OCI-LY3 (cell line): Measurements from ENCODE around the gene HIVEP2.

Source experiments
- H2AFZ ChIP-seq: fragments of 200-600, 300-600 bp; shearing (Covaris generic); 2 replicates; pipeline ENCODE4 v1.6.0; 2014; ENCODE audit warnings: antibody characterized with exemption, low read depth, low read length
- H3K27ac ChIP-seq: fragments of 200-600, 300-600 bp; sonication (generic); 2 replicates; pipeline ENCODE4 v1.5.1; 2014; ENCODE audit warnings: mild to moderate bottlenecking, low read length, moderate library complexity, mixed read lengths
- H3K27me3 ChIP-seq: fragments of 200-600, 300-600 bp; sonication (generic); 2 replicates; pipeline ENCODE4 v1.6.1; 2014; ENCODE audit warnings: low read depth, low read length, mixed read lengths
- H3K36me3 ChIP-seq: fragments of 200-600, 300-600 bp; sonication (generic); replicated peaks from 2 replicates; pipeline ENCODE3; 2014; ENCODE audit warnings: low read depth, low read length, mixed read lengths
- H3K4me1 ChIP-seq: fragments of 300-600, 200-600 bp; sonication (generic); 2 replicates; pipeline ENCODE4 v1.6.1; 2014; ENCODE audit warnings: low read length, mixed read lengths
- H3K4me2 ChIP-seq: fragments of 200-600, 300-600 bp; sonication (generic); 2 replicates; pipeline ENCODE4 v1.6.1; 2014; ENCODE audit warnings: low read length, mixed read lengths
- H3K4me3 ChIP-seq: fragments of 300-600, 200-600 bp; sonication (generic); 2 replicates; pipeline ENCODE4 v1.5.1; 2014; ENCODE audit warnings: antibody characterized with exemption, mild to moderate bottlenecking, low read length, moderate library complexity
- H3K79me2 ChIP-seq: fragments of 300-600, 200-600 bp; shearing (Covaris generic); 2 replicates; pipeline ENCODE4 v1.6.1; 2014; ENCODE audit warnings: mild to moderate bottlenecking, low read length, mixed read lengths
- H3K9ac ChIP-seq: fragments of 300-600, 200-600 bp; shearing (Covaris generic); 2 replicates; pipeline ENCODE4 v1.6.0; 2014; ENCODE audit warnings: mild to moderate bottlenecking, low read length, moderate library complexity
- H3K9me3 ChIP-seq: fragments of 200-600, 300-600 bp; shearing (Covaris generic); 2 replicates; pipeline ENCODE4 v1.6.1; 2014; ENCODE audit warnings: low read length, mixed read lengths; ENCODE audit not compliant: insufficient read depth
- H4K20me1 ChIP-seq: fragments of 200-600, 300-600 bp; sonication (generic); 2 replicates; pipeline ENCODE4 v1.6.1; 2016; ENCODE audit warnings: low read length, mixed read lengths; ENCODE audit not compliant: insufficient read depth
- EZH2phosphoT487 ChIP-seq: fragments of 200-600 bp; shearing (Covaris generic); IDR thresholded peaks from 2 replicates; pipeline ENCODE4 v1.6.1; 2018; ENCODE audit warnings: antibody characterized with exemption, mixed run types, low read depth
- TF ChIP-seq, protein P1 (sequence below): fragments of 200-600, 300-600 bp; sonication (generic); IDR thresholded peaks from 2 replicates; pipeline ENCODE4 v1.5.1; 2014; ENCODE audit warnings: antibody characterized with exemption, low read length, low read depth

Gene HIVEP2

DNA sequence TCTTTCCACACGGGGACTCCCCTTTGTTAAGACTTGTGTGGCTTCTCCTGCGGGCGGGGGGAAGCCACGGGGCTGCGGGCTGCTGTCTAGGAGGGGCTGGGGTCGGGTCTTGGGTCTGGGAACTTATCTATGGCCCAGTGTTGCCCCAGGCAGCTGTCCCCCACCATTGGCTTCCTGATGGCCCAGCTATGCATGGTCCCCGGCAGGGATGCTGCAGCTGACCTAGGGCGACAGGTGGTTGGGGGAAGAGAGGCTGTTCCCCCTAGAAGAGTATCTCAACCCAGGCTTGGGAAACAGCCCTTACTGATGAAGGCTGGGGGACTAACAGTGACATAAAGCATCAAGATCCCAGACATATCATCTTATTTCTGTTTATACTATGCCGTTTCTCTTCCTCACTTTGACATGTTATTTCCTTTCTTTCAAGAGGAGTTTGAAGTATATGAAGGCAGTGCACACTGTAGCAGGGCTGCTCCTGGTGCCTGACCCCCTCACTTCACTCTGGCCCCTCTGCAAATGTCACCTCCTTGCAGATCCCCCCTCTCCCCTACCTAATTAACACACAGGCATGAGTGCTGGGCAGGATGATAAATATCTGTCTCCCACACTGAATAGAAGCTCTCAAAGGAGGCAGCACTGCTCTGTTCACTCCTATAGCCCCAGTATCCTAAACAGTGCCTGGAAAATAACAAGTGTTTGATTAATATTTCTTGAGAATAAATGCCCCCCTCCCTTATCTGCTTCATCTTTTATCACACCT is 87.0 kb downstream of the HIVEP2 start:
- peak overlapping the region; percentile 70 for H3K4me3 ChIP-seq
- no peaks in the 10 kb centered on the region for H3K36me3 ChIP-seq
- no peak overlapping the region for H3K9ac ChIP-seq
- H3K79me2 ChIP-seq, result peaks cover 3% of the 10 kb centered on the region; the same call in 1 of the 2 replicates
- peaks cover 30% of the 10 kb centered on the region for H3K4me1 ChIP-seq
- H2AFZ ChIP-seq, result no peak overlapping the region
- no peaks in the 10 kb centered on the region for H3K27me3 ChIP-seq
- peak overlapping the region; percentile 85 for H3K4me2 ChIP-seq
- peaks cover 10% of the 10 kb centered on the region; the same call in 1 of the 2 replicates for H4K20me1 ChIP-seq
- no peaks in the 10 kb centered on the region for H3K9me3 ChIP-seq
- TF ChIP-seq, protein P1, sequence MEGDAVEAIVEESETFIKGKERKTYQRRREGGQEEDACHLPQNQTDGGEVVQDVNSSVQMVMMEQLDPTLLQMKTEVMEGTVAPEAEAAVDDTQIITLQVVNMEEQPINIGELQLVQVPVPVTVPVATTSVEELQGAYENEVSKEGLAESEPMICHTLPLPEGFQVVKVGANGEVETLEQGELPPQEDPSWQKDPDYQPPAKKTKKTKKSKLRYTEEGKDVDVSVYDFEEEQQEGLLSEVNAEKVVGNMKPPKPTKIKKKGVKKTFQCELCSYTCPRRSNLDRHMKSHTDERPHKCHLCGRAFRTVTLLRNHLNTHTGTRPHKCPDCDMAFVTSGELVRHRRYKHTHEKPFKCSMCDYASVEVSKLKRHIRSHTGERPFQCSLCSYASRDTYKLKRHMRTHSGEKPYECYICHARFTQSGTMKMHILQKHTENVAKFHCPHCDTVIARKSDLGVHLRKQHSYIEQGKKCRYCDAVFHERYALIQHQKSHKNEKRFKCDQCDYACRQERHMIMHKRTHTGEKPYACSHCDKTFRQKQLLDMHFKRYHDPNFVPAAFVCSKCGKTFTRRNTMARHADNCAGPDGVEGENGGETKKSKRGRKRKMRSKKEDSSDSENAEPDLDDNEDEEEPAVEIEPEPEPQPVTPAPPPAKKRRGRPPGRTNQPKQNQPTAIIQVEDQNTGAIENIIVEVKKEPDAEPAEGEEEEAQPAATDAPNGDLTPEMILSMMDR, result no peak
- TF ChIP-seq EZH2phosphoT487, result no peak
- no peak overlapping the region for H3K27ac ChIP-seq

DNA sequence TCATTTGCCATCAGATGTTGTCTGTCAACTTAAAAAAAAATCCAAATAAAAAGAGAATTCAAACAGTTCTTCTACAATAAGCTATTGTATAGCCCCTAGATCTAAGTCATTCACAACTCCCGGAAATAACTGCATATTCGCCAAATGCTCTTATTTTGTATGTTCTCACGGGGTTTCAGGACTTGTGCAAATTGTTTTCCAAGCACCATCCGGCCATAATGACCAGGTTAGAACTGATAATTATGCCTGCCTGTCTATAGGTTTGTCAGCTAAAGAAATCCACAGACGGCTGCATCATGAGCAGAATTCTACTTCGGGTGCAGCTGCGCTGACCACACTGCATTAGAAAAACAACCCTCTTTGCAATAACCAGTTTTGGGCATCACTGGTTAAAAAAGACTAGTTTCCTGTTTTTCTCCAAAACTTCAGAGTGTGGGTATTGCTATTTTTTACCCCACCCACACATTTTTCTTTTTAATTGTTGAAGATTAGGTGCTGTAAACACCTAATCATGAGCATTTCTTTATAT is 87.7 kb downstream of the HIVEP2 start:
- Histone ChIP-seq H3K27ac (no peak overlapping the region), H3K9me3 (no peaks in the 10 kb centered on the region), H4K20me1 (peaks cover 10% of the 10 kb centered on the region; the same call in 1 of the 2 replicates), H3K4me3 (peak overlapping the region; percentile 70), H2AFZ (no peak overlapping the region), H3K4me1 (peaks cover 30% of the 10 kb centered on the region), H3K27me3 (no peaks in the 10 kb centered on the region), H3K9ac (no peak overlapping the region), H3K79me2 (peaks cover 3% of the 10 kb centered on the region; the same call in 1 of the 2 replicates), H3K36me3 (no peaks in the 10 kb centered on the region), H3K4me2 (peak overlapping the region; percentile 85)
- TF ChIP-seq EZH2phosphoT487, result no peak
- TF ChIP-seq, protein P1, result no peak

DNA sequence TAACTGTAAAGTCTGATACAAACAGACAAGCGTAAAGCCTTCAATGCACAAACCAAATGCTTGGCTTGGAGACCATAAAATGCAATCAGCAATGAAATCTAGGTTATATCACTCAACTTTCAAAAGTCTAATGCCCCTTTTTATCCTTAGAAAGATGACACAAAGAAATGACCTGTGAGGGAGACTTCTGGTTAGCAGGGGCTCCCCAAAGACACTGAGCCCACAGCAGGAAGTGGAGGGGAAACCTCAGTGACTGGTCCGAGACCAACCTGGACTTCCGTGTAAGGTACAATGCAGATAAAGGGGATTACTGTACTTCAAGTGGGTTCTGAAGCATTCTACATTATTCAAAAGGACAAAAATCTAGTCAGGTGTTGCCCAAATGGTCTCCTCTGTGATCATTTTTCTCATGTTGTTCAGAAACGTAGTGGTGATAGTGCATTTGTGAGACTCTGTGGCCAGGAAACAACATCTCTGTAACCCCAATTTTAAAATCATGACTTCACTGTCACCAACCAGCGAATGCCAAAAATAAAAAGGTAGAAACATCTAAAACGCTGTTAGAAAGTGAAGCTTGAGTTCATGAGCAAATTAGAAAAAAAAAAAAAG is 88.2 kb downstream of the HIVEP2 start:
- peak overlapping the region; percentile 70 for H3K4me3 ChIP-seq
- H2AFZ ChIP-seq, result no peak overlapping the region
- H3K9ac ChIP-seq, result no peak overlapping the region
- H3K27ac ChIP-seq, result no peak overlapping the region
- H4K20me1 ChIP-seq, result peaks cover 9% of the 10 kb centered on the region; the same call in 1 of the 2 replicates
- peaks cover 31% of the 10 kb centered on the region for H3K4me1 ChIP-seq
- H3K79me2 ChIP-seq, result peaks cover 3% of the 10 kb centered on the region; the same call in 1 of the 2 replicates
- H3K36me3 ChIP-seq, result no peaks in the 10 kb centered on the region
- H3K9me3 ChIP-seq, result no peaks in the 10 kb centered on the region
- H3K4me2 ChIP-seq, result peak overlapping the region; percentile 85
- no peak for TF ChIP-seq EZH2phosphoT487
- TF ChIP-seq, protein P1, result no peak
- H3K27me3 ChIP-seq, result no peaks in the 10 kb centered on the region
